Loucy (cell line): ENCODE results near the gene TTLL13.
A peak's percentile ranks its signal among the peaks of the same experiment; 100 is the strongest.
"Not testable (repeated sequence)": the region's sequence is repeated elsewhere in the genome, so short reads cannot be mapped to it uniquely, and the experiment has no call there.

ENCODE experiments used
- H2AFZ ChIP-seq: fragments of 200-600 bp; sonication (generic); 2 replicates; pipeline ENCODE4 v1.6.0; 2016; ENCODE audit warnings: antibody characterized with exemption, mild to moderate bottlenecking, low read length, moderate library complexity
- H3F3A ChIP-seq: fragments of 200-600 bp; 2 replicates; pipeline ENCODE4 v1.6.0; 2016; ENCODE audit warnings: antibody characterized with exemption, low read depth, mild to moderate bottlenecking
- H3K27me3 ChIP-seq: fragments of 200-600 bp; sonication (generic); 2 replicates; pipeline ENCODE4 v1.6.1; 2014; ENCODE audit warnings: low read length, mild to moderate bottlenecking; ENCODE audit not compliant: insufficient read depth, poor library complexity, severe bottlenecking
- H3K36me3 ChIP-seq: fragments of 200-600 bp; sonication (generic); 2 replicates; pipeline ENCODE4 v1.6.1; 2016; ENCODE audit warnings: low read length; ENCODE audit not compliant: insufficient read depth
- H3K4me1 ChIP-seq: fragments of 200-600 bp; sonication (generic); 2 replicates; pipeline ENCODE4 v1.5.1; 2014; ENCODE audit warnings: low read length, mild to moderate bottlenecking; ENCODE audit not compliant: insufficient read depth, poor library complexity, severe bottlenecking
- H3K4me2 ChIP-seq: fragments of 200-600 bp; sonication (generic); 2 replicates; pipeline ENCODE4 v1.6.0; 2014; ENCODE audit warnings: antibody characterized with exemption, low read length, low read depth, mild to moderate bottlenecking; ENCODE audit not compliant: poor library complexity, severe bottlenecking
- H3K4me3 ChIP-seq: fragments of 200-600 bp; sonication (generic); 2 replicates; pipeline ENCODE4 v1.5.1; 2014; ENCODE audit warnings: low read length, mild to moderate bottlenecking, mixed read lengths; ENCODE audit not compliant: poor library complexity, severe bottlenecking
- H3K79me2 ChIP-seq: fragments of 200-600 bp; sonication (generic); 2 replicates; pipeline ENCODE4 v1.6.1; 2014; ENCODE audit warnings: low read length; ENCODE audit not compliant: insufficient read depth
- H3K9ac ChIP-seq: fragments of 200-600 bp; sonication (generic); 2 replicates; pipeline ENCODE4 v1.6.0; 2014; ENCODE audit warnings: mild to moderate bottlenecking, low read depth, low read length, moderate library complexity; ENCODE audit not compliant: poor library complexity, severe bottlenecking
- H3K9me2 ChIP-seq: fragments of 200-600 bp; sonication (generic); replicated peaks from 2 replicates; pipeline ENCODE4 v1.6.1; 2016; ENCODE audit warnings: low read depth, low read length, mixed read lengths
- H3K9me3 ChIP-seq: fragments of 200-600 bp; sonication (generic); 2 replicates; pipeline ENCODE4 v1.6.1; 2014; ENCODE audit warnings: mild to moderate bottlenecking, antibody characterized with exemption, low read length, low read depth; ENCODE audit not compliant: insufficient read depth
- H4K20me1 ChIP-seq: fragments of 200-600 bp; sonication (generic); 2 replicates; pipeline ENCODE4 v1.6.0; 2014; ENCODE audit warnings: antibody characterized with exemption, low read length, mild to moderate bottlenecking; ENCODE audit not compliant: insufficient read depth, poor library complexity, severe bottlenecking
- CTCF ChIP-seq: fragments of 200-600 bp; sonication (generic); conservative IDR thresholded peaks from 2 replicates; pipeline ENCODE4 v1.5.1; 2014; ENCODE audit warnings: mild to moderate bottlenecking, antibody characterized with exemption, low read length
- EZH2phosphoT487 ChIP-seq: fragments of 200-600 bp; IDR thresholded peaks from 2 replicates; pipeline ENCODE4 v1.6.1; 2018; ENCODE audit warnings: antibody characterized with exemption, mild to moderate bottlenecking, moderate library complexity, borderline replicate concordance

TTLL13 gene

GRCh38 chr15:90270502-90271150, 21.3 kb downstream of the TTLL13 start:
- Histone ChIP-seq H3F3A (no peaks in the 10 kb centered on the region), H4K20me1 (peaks cover 65% of the 10 kb centered on the region), H3K27me3 (no peaks in the 10 kb centered on the region), H2AFZ (no peak overlapping the region), H3K9me3 (no peaks in the 10 kb centered on the region), H3K4me3 (peak overlapping the region; percentile 61), H3K4me2 (peak overlapping the region; percentile 78), H3K9me2 (no peaks in the 10 kb centered on the region), H3K36me3 (peaks cover 34% of the 10 kb centered on the region; the same call in 1 of the 2 replicates), H3K9ac (peak overlapping the region; percentile 59), H3K79me2 (peaks cover 78% of the 10 kb centered on the region), H3K4me1 (peaks cover 48% of the 10 kb centered on the region)
- TF ChIP-seq EZH2phosphoT487 (no peak), CTCF (no peak)

- Histone ChIP-seq H3K9me2 (no peaks in the 10 kb centered on the region), H4K20me1 (peaks cover 60% of the 10 kb centered on the region), H3K9me3 (no peaks in the 10 kb centered on the region), H3K9ac (peak overlapping the region; percentile 2), H3K79me2 (peaks cover 68% of the 10 kb centered on the region), H3F3A (no peaks in the 10 kb centered on the region), H3K4me3 (peak overlapping the region; percentile 61), H2AFZ (no peak overlapping the region), H3K27me3 (no peaks in the 10 kb centered on the region), H3K4me2 (peak overlapping the region; percentile 78), H3K4me1 (peaks cover 47% of the 10 kb centered on the region), H3K36me3 (peaks cover 34% of the 10 kb centered on the region; the same call in 1 of the 2 replicates)
- no peak for TF ChIP-seq EZH2phosphoT487
- no peak for TF ChIP-seq CTCF
Observed at GRCh38 chr15:90271459-90272166, 22.3 kb downstream of the TTLL13 start.

GRCh38 chr15:90278467-90278866, 29.1 kb downstream of the TTLL13 start:
- H3K4me3 ChIP-seq, H3K79me2 ChIP-seq, H3K4me2 ChIP-seq, H3K36me3 ChIP-seq, H4K20me1 ChIP-seq, H3K4me1 ChIP-seq, H3F3A ChIP-seq, H3K9ac ChIP-seq, H2AFZ ChIP-seq, H3K27me3 ChIP-seq, H3K9me3 ChIP-seq, H3K9me2 ChIP-seq: not testable (repeated sequence)

GRCh38 chr15:90280743-90281142, 31.4 kb downstream of the TTLL13 start:
- H3K9me3 ChIP-seq, H3K9ac ChIP-seq, H3K4me2 ChIP-seq, H4K20me1 ChIP-seq, H3K4me3 ChIP-seq, H3F3A ChIP-seq, H3K9me2 ChIP-seq, H3K4me1 ChIP-seq, H3K36me3 ChIP-seq, H3K27me3 ChIP-seq, H3K79me2 ChIP-seq, H2AFZ ChIP-seq: not testable (repeated sequence)

- not testable (repeated sequence) for H3K36me3 ChIP-seq, H3K4me3 ChIP-seq, H2AFZ ChIP-seq, H3K9me2 ChIP-seq, H3K79me2 ChIP-seq, H3F3A ChIP-seq, H4K20me1 ChIP-seq, H3K4me1 ChIP-seq, H3K9me3 ChIP-seq, H3K4me2 ChIP-seq, H3K27me3 ChIP-seq, H3K9ac ChIP-seq
Observed at GRCh38 chr15:90281637-90282036, 32.3 kb downstream of the TTLL13 start.
